Dermis microvascular lymphatic vessel endothelial cell (primary cell): ENCODE measurements around the gene SPTBN1. TPM values are rescaled to one million over a fixed set of nuclear protein-coding genes. Genes with fewer than 3 reads are reported as not detected.

ENCODE experiments used
- DNase-seq, 2 donors: peaks; one replicate each; pipeline versions ENCODE4 v3.0.0 to v3.0.0-alpha.2; 2010; ENCODE audit warnings: low read depth in 2 of 2
- total RNA-seq: library from RNA; depleted of rRNA; stranded (reverse); fragments of >200 nt; gene quantifications from 2 replicates; pipeline ENCODE4 v1.2.1, GENCODE V29; 2014

The SPTBN1 gene
- total RNA-seq, 1 donor from 2014 or later: 450 TPM

DNA sequence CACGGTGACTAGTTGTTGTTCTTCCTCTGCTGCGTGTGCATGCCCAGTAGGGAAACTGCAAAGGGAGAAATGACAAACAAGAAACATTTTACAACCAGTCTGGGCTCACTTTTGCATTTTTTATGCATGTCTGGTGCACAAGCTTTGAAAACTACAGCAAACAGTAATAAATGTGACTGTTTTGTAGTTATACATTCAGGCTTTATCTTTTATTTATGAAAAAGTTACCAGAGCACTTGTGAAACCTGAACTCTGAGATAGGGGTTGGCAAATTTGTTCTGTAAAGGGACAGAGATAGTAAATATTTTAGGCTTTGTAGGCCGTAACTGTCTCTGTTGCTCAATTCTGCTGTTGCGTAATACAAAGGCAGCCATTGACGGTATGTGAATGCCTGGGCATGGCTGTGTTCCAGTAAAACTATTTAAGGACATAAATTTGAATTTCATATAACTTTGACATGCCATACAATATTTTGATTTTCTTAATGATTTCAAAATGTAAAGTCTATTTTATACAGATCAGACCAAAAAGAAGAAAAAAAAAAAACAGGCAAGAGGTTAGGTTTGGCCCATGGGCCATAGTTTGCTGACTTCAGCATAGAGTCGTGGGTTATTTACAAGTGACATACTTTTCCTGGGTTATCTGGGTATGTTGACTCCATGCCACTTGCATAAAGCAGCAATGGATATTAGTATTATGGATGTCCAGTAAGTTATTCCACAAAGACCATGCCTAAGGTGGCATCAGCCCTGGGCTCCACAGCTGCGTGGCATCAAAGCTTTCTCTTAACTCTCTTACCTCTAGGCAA lies 213.8 kb downstream of the SPTBN1 start:
- peak in 1 of 2 donors; percentile 47 for DNase-seq

DNA sequence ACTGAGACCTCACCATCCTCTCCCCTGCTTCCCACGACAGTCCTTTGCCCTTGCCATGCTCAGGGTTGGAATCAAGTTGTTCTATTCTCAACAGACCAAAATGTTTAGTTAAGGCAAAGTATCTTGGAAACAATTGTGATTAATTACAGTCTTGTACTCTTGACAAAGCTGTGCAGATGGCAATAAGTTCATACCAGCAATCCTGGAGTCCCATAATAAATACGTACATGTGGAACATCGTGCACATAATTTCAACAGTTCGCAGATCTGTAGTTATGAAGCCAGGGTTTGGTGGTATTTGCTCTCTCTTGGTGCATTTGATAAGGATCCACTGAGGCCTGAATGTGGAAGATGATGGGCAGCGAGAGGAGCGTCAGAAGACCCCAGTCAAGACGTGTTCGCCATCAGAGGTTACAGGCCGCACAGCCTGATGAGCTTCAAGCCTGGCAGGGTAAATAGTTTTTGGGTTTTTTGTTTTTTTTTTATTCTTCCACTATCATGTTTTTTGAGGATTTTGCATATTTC lies 214.4 kb downstream of the SPTBN1 start:
- no peak for DNase-seq

DNA sequence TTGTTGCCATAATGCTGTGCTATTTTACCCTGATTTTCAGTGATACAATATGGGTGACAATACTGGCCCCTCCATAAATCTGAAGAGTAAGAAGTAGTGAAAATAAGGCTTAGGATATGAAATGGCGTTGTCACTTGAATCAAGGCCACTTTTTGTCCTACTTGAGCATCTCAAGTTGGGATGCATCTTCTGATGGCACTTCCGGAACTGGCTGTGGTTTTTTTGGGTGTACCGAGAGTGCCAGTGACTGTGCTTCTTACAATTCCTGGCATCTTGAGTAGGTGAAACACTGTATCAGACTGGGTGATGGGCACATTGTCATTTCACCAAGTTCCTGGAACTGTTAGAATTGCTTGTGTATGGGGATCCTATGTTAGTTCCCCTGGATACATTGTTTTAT lies 214.9 kb downstream of the SPTBN1 start:
- no peak for DNase-seq

DNA sequence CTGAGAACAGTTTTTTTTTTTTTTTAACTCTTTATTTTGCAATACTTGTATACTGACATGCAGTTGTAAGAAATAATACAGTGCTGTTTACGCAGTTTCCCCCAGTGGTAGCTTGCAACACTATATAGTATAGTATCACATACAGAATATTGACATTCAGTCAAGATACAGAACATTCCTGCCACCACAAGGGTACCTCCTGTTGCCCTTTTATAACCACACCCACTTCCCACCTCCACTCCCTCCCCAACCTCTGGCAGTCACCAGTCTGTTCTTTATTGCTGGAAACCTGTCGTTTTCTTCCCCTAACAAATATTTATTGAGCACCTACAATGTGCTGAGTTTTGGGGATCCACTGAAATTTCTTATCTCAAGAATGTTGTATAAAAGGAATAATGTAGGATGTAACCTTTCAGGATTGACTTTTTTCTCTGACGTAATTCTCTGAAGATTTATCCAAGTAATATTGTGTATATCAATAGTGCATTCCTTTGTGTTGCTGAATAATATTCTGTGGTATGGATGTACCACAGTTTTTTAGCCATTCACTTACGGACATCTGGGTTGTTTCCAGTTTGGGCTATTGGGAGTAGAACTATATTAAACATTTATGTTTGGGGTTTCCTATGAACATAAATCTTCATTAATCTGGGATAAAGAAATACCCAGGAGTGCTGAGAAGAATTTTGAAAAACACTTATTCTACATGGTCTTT lies 215.9 kb downstream of the SPTBN1 start:
- no peak for DNase-seq

DNA sequence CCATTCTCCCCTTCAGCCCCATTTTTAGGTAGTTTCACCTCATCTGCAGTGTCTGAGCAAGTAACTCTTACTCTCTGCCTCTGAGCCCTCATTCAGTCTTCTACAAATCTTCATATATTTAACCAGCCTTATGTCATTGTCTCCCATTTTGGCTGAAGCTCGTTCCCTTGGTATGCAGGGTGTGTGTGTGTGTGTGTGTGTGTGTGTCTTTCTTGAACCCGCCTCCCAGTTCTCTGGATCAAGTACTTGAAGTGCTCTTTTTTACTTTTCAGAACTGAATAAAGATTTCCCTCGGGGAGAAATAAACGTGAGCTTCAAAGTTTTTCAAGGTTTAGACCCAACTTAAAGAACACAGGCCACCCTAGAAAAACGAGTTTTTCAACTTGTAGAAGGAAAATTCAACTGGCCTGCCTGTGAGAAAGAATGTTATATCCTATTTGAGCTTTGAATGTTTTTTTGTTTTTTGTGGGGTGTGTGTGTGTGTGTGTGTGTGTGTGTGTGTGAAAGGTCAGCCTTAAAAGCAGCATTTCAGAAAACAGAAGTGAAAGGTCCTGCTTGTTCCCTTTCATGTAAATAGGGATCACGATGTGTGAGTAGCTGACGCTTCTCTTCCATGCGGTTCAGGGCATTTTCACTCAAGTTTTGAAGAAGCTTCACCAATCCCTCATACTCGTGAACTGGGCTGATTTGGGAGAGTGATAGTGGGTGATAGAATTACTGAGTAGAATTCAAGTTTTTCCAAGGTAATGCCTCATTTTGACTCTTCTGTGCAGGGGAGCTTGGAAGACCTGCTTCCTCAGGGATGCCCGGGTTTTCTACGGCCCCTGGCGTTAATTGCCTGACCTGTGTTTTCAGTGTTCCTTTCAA lies 216.7 kb downstream of the SPTBN1 start:
- no peak for DNase-seq

DNA sequence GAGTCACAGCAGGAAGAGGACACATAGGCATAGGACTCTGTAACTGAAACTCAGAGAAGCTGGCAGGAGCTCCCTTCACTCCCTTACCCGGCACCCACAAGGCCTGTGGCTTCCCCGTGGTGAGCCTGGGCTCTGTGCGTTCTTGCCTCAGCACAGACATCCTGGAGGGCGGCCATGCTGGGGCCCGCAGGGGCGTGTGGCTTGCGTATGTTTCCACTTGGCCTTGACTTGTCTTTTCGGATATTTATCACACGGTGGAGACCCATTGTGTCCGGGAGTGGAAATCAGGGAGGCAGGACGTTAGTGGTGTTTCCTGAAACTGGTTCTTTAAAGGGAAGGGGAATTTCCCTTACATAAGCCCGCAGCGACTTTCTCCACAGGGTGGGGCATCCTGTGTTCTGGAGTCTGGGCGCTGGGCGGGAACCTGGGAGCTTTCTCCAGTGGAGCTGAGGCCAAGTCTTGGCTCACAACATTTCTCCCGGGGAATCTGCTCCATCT lies 217.4 kb downstream of the SPTBN1 start:
- DNase-seq: peak; percentile 82 to 95

DNA sequence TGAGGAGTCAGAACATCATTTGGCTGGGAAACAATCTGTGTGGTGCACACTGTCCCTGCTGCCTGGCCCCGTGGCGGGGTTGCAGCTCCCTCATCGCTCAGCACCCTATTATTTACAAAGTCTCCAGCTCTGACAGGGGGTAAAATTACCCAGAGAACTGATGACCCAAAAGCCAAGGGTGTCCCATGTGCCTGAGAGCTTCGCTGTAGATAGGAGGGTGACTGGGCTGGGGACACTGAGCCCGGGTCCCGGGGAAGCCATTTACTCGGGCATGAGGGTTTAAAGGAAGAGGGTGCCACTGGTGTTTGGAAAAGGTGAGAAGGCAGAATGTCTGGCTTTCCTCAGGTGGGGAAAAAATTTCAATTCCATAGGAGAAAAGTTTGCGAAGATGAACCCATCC lies 219.2 kb downstream of the SPTBN1 start:
- DNase-seq: no peak

DNA sequence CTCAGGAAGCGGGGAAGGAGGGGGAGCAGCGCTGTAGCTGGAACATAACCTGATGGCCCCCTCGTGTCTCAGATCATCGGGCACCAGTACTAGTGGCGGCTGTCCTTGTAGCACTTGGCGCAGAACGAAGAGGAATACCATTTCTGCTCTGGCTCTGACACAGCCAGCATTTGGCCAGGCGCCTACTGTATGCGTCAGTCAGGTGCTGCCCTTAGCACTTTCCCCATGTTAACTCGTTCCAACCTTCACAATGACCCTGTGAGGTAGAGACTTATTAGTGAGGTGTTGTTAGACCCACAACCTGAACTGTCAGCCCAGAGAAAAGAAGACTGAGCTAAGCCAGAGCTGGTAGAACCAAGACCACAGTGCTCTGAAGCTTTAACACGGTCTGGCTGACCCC lies 219.6 kb downstream of the SPTBN1 start:
- DNase-seq: peak; percentile 64 to 72

DNA sequence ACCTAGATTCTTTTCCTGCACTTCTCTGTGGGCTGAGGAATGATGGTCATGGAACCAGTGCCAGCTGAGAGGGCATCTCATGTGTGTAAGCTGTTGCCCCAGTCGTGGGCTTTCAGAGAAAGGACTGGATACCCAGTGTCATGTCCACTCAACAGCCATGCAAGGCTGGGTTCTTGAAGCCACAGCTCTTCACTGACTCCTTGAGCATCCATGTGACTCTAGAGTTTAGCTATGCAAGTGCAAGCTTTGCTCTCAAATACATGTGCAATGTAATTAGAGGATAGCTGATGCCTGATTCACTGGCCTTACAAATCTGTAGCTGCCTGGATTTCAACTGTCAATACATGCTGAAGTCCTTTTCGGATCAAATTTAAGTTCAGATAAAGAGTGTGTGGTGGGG lies 220.5 kb downstream of the SPTBN1 start:
- DNase-seq: no peak

DNA sequence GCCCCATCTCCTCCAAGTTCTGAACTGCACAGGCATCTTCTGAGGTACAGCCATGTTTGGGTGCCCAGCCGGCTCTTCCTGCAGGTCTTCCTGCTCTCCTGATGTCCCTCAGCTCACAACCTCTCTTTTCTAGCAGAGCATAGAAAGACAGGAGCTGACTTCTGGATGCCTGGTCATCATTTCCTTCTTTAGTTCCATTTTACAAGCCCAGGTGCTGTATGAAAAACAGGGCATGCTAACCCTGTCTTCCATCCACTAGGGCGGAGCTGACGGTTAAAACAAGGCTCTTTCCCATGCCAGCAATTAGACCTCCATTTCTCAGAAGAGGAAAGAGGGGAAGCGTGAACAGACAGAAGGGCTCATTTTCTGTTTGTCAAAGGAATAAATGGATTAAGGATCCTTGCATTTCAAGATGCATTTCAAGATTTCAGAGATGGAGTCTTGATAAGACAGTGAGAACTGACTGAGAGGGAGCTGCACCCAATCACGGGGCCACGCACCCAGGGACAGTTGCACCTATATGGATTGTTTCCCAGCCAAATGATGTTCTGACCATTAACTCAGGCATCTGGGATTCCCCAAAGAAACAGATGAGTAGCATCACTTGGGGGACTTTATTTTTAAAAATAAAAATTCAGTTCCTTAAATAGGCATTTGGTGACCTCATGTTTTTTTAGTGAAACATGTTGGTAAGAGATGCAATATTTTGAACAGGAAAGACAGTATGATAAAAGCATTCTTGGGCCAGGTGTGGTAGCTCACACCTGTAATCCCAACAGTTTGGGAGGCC lies 221.5 kb downstream of the SPTBN1 start:
- no peak for DNase-seq

DNA sequence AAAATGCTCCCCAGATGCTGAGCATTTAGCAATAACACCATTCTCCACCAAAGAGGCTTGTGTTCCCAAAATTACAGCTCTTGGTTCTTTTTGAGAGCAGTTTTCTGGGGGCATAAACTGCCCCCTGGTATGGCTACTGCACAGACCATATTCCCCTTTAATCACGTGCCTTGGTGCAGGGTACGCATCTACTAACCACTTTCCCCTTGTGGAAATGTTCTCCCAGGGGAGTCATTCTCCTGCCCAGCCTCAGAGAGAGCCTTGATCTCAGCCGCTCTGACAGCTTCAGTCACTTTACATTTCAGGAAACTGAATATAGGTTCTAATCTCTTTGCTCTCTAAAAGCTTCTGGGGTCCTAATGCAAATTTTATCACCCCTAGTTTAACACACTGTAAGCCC lies 222.6 kb downstream of the SPTBN1 start:
- DNase-seq: no peak

DNA sequence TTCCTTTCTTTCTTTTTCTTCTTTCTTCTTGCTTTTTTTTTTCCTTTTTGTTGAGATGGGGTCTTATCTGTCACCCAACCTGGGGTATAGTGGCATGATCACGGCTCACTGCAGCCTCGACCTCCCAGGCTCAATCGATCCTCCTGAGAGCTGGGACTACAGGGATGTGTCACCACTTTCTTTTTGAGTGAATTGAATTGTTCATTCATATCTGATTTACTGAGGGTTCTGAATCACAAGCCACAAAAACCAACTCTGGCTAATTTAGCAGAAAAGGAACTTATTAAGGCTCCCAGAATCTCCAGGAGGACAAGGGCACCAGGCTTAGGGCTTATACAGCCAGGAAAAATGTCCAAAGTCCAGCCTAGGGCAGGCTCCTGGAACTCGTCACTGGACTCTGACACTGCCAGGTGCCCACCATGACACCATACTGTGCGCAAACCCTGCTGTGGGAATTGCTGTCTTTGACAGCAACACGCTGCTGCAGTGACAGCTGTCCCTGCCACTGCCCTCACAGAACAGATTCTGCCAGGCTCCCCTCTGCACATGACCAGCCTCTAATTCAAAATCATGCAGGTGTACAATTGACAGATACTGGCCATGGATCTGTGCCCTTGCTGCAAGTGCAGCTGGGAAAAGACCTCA lies 224.4 kb downstream of the SPTBN1 start:
- DNase-seq: no peak

DNA sequence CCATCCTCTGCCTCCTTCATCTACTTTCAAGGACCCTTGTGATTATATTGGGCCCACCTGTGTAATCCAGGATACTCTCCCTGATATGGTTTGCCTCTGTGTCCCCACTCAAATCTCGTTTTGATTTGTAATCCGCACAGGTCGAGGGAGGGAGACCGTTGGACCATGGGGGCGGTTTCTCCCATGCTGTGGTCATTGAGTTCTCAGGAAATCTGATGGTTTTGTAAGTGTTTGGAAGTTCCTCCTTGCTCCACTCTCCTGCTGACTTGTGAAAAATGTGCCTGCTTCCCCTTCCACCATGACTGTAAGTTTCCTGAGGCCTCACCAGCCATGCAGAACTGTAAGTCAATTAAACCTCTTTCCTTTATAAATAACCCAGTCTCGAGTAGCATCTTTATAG lies 225.3 kb downstream of the SPTBN1 start:
- no peak for DNase-seq

DNA sequence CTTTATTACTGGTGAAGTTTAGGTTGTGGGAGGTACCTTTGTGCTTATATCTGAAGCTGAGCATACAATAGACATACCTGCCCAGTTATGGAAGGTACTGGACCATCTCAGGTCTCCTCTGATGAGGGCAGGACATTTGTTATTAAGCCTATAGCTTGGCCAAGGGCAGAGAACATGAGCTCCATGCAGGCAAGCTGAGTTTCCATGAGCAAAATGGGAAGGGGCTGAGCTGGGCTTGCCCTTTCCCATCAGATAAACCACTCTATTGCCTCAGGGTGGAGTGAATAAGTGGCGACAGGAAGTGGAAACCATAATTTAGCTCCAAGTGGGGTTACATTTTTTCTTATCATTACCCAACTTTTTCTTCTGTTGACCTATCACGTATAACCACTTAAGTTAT lies 227.5 kb downstream of the SPTBN1 start:
- DNase-seq: no peak

DNA sequence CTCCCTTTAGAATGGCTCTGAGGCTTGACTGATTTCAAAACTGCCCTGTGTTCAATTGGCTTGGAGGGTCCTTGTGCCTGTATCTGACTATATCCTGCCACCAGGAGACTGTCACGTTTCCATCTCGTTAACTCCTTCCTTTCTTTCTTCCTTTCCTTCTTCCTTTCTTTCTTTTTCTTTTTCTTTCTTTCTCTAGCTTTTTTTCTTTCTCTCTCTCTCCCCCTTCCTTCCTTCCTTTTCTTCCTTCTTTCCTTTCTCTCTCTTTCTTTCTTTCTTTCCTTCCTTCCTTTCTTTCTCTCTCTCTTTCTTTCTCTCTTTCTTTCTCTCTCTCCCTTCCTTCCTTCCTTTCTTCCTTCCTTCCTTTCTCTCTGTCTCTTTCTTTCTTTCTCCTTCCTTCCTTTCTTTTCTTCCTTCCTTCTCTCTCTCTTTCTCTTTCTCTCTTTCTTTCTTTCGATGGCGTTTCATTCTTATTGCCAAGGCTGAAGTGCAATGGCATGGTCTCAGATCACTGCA lies 229.2 kb downstream of the SPTBN1 start:
- no peak for DNase-seq

DNA sequence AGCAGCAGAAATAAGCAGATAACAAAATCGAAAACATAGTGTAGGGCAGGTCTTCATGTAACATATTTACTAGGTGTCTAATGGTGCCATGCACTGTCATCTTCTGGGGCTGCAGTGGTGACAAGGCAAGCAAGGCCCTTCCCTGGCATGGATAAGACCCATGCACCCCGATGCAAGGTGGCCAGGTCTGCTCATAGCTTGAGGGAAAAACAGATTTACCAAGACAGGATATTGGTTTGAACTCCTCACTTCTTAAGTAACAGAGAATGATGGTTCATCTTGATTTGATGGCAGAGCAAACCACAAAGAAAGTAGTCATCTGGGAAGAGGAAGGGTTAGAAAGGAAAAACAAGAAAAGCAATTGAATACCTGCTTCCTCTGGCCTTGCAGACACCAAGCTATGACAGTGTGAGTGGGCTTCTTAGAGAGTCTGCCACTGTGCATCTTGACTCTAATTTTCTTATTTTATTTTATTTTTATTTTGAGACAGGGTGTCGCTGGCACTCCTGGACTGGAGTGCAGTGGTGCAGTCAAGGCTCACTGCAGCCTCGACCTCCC lies 231.5 kb downstream of the SPTBN1 start:
- no peak for DNase-seq

DNA sequence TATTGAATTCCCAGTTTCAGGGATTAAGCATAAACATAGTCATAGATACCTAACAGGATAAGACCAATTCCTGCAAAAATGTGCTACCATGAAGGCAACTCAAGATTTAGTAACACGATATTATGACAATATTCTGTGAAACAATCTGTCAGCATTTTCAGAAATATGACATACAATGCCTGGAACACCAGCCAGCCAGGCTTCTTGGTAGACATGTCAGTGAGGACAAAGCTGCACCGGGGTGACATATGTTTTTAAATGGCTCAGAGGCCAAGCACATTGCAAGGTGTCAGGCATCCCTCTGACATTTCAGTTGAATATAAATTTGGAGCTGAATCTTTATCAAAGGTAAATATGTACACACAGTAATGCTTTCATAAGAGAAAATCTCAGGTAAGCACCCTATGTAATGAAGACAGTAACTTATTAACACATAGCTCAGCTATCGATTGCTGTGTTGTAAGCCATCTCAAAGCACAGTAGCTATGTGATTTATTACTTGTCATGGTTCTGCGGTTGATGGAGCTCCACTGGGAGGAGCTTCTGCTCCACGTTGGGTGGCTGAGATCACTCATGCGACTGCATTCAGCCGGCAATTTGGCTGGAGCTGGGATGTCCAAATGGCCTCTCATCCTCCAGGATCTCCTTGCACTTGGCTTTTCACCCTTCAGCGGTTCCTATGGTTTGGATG lies 235.5 kb downstream of the SPTBN1 start:
- no peak for DNase-seq

DNA sequence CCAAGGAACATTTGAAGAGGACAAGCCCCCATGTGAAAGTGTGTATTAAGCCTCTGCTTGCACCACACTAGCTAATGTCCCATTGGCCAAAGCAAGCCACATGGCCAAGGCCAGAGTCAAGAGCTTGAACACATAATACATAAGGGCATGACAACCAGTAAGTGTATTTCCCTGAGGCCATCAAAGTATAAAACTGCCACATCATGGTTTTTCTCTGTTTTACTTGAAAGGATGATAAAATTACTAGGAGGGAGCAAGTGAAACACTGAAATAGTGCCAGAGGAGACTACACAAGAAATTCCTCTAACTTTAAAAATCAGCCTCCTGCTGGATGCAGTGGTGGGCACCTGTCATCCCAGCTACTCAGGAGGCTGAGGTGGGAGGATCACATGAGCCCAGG lies 236.4 kb downstream of the SPTBN1 start:
- no peak for DNase-seq

DNA sequence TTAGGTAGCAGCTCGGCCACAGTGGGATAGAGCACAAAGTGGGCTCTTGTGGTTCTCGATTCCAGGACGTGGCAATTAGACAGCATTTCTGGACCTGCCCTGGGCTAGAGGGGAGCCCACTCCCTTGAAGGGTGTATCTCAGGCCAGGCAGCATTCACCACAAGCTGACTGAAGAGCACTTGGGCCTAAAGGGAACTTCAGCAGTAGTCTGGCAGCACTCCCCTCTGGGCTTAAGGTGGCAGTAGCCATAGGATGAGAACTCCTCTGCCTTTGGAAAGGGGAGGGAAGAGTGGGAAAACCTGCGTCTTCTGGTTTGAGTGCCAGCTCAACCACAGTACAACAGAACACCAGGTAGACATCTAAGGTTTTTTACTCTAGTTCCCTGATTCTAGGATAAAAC lies 239.3 kb downstream of the SPTBN1 start:
- no peak for DNase-seq
